CD4-positive, alpha-beta T cell (primary cell): ENCODE data around the gene TTLL6. TPM values are rescaled to one million over a fixed set of nuclear protein-coding genes. Genes with fewer than 3 reads are reported as not detected.

Experiments
- ATAC-seq: fragments of 200-7000 bp; cut with Tn5 transposase; one replicate; pipeline ENCODE4 v1.10.0; 2022; ENCODE audit warnings: mild to moderate bottlenecking; ENCODE audit not compliant: poor library complexity
- CTCF ChIA-PET: fragments of 350-600 bp; sonication (Branson Sonifier 250); formaldehyde crosslinking; loops from one replicate; lab custom pipeline; 2021; ENCODE audit warnings: antibody characterized with exemption, inconsistent platforms; lab: Charles Lee
- POLR2A ChIA-PET: fragments of 350-600 bp; sonication (Branson Sonifier 250); formaldehyde crosslinking; loops from one replicate; lab custom pipeline; 2021; ENCODE audit warnings: antibody characterized with exemption, inconsistent platforms; lab: Charles Lee
- DNase-seq, 14 experiments: peaks; one replicate each; pipeline ENCODE4 v3.0.0-alpha.2; 2013 to 2020; ENCODE audit warnings: mixed read lengths in 2 of 14
- H3K27ac ChIP-seq, 2 donors: one replicate each; pipeline versions ENCODE4 v1.5.1 to v1.7.0; 2013; ENCODE audit warnings: low read length in 2 of 2, low read depth in 1 of 2, mild to moderate bottlenecking in 1 of 2
- H3K27me3 ChIP-seq, 2 experiments: 1 replicate in 1 of 2; 2 replicates in 1 of 2; pipeline versions ENCODE4 v1.6.1 to v1.7.0; 2013; ENCODE audit warnings: low read length in 2 of 2, control low read depth in 1 of 2, mild to moderate bottlenecking in 1 of 2, moderate library complexity in 1 of 2; ENCODE audit not compliant: insufficient read depth in 2 of 2, control insufficient read depth in 1 of 2
- H3K36me3 ChIP-seq: one replicate; pipeline ENCODE4 v1.6.1; 2013; ENCODE audit warnings: low read length, control low read depth; ENCODE audit not compliant: insufficient read depth
- H3K4me1 ChIP-seq: one replicate; pipeline ENCODE4 v1.6.1; 2013; ENCODE audit warnings: low read length, control low read depth; ENCODE audit not compliant: insufficient read depth
- H3K4me3 ChIP-seq: one replicate; pipeline ENCODE4 v1.5.1; 2013; ENCODE audit warnings: mild to moderate bottlenecking, low read length, moderate library complexity
- H3K9me3 ChIP-seq, 2 experiments: 1 replicate in 1 of 2; 2 replicates in 1 of 2; pipeline versions ENCODE4 v1.6.1 to v1.7.0; 2013; ENCODE audit warnings: low read length in 2 of 2, mild to moderate bottlenecking in 2 of 2, control low read depth in 1 of 2, moderate library complexity in 1 of 2; ENCODE audit not compliant: control insufficient read depth in 1 of 2, insufficient read depth in 1 of 2
- H3K27ac Mint-ChIP-seq: one replicate; pipeline ENCODE4 v1.8.0; 2020; ENCODE audit warnings: mixed read lengths
- H3K27me3 Mint-ChIP-seq: one replicate; pipeline ENCODE4 v1.8.0; 2021; ENCODE audit warnings: mixed read lengths
- H3K36me3 Mint-ChIP-seq: one replicate; pipeline ENCODE4 v1.8.0; 2021; ENCODE audit warnings: low read depth, mixed read lengths
- H3K4me1 Mint-ChIP-seq: one replicate; pipeline ENCODE4 v1.8.0; 2021; ENCODE audit warnings: low read depth, mixed read lengths
- H3K4me3 Mint-ChIP-seq: one replicate; pipeline ENCODE4 v1.8.0; 2020; ENCODE audit warnings: mild to moderate bottlenecking, mixed read lengths
- H3K9me3 Mint-ChIP-seq: one replicate; pipeline ENCODE4 v1.8.0; 2020; ENCODE audit warnings: mixed read lengths
- intact Hi-C, 2 experiments: fragments of 100-400 bp; cut with DNase I in 1 of 2; cut with micrococcal nuclease in 1 of 2; formaldehyde crosslinking; loops; one replicate each; pipeline versions ENCODE4 v1.15.1 to v1.9.0; 2023 to 2025; cut with DNase I, micrococcal nuclease
- total RNA-seq, 174 experiments: library from RNA in 2 of 174; stranded (reverse) in 2 of 174; gene quantifications; one replicate each; pipeline ENCODE4 v1.2.3 and lab custom pipeline; 2021 to 2026
- TF ChIP-seq, protein P1 (sequence below): fragments of 200-600 bp; IDR thresholded peaks from one replicate; pipeline ENCODE4 v1.8.0; 2022; ENCODE audit warnings: antibody characterized with exemption, mild to moderate bottlenecking

The TTLL6 gene
- total RNA-seq, 2 experiments from 2014 or later, result not detected

DNA sequence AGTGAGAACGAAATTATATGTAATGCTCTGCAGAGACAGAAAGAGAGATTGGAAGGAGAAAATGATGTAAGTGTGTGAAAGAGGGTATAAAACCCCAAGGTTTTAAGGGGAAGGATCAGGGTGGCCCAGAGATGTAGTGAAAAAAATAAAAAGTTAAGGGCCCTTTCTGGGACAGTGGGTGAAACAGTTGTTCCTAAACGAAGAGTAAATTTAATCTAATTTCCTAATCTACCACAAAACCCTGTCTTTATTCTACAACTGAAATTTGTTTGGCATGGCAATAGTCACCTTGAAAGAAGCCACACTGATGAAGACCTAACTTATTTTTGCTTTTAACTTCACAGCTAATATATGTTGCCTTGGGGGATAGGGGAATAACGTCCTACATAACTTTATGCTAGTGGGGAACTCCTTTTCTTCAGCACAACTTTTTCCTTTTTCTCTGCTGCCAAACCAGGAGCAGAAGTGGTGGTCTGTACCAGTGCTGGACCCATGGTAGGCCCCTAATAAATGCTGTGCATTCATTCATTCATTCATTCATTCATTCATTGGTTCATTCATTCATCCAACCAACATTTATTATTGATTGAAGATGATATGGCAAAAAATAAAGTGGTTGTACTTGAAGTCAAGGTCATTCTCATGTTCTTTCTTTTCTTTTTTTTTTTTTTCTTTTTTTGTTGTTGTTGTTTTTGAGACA, 39.2 kb upstream of the TTLL6 start:
- Histone ChIP-seq H3K27ac (no peak overlapping the region), H3K4me1 (no peaks in the 10 kb centered on the region), H3K27me3 (no peaks in the 10 kb centered on the region), H3K4me3 (no peak overlapping the region), H3K36me3 (peaks cover 72% of the 10 kb centered on the region), H3K9me3 (no peaks in the 10 kb centered on the region)
- Mint-ChIP-seq H3K27ac (no peak overlapping the region), H3K27me3 (no peaks in the 10 kb centered on the region), H3K4me1 (peaks cover 3% of the 10 kb centered on the region), H3K9me3 (no peaks in the 10 kb centered on the region), H3K36me3 (peaks cover 79% of the 10 kb centered on the region), H3K4me3 (no peak overlapping the region)
- intact Hi-C loops, result no loop called here
- TF ChIP-seq, protein P1, sequence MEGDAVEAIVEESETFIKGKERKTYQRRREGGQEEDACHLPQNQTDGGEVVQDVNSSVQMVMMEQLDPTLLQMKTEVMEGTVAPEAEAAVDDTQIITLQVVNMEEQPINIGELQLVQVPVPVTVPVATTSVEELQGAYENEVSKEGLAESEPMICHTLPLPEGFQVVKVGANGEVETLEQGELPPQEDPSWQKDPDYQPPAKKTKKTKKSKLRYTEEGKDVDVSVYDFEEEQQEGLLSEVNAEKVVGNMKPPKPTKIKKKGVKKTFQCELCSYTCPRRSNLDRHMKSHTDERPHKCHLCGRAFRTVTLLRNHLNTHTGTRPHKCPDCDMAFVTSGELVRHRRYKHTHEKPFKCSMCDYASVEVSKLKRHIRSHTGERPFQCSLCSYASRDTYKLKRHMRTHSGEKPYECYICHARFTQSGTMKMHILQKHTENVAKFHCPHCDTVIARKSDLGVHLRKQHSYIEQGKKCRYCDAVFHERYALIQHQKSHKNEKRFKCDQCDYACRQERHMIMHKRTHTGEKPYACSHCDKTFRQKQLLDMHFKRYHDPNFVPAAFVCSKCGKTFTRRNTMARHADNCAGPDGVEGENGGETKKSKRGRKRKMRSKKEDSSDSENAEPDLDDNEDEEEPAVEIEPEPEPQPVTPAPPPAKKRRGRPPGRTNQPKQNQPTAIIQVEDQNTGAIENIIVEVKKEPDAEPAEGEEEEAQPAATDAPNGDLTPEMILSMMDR, result no peak
- ChIA-PET CTCF (no interaction called here), POLR2A (no interaction called here)
- ATAC-seq, result no peak
- no peak for DNase-seq

DNA sequence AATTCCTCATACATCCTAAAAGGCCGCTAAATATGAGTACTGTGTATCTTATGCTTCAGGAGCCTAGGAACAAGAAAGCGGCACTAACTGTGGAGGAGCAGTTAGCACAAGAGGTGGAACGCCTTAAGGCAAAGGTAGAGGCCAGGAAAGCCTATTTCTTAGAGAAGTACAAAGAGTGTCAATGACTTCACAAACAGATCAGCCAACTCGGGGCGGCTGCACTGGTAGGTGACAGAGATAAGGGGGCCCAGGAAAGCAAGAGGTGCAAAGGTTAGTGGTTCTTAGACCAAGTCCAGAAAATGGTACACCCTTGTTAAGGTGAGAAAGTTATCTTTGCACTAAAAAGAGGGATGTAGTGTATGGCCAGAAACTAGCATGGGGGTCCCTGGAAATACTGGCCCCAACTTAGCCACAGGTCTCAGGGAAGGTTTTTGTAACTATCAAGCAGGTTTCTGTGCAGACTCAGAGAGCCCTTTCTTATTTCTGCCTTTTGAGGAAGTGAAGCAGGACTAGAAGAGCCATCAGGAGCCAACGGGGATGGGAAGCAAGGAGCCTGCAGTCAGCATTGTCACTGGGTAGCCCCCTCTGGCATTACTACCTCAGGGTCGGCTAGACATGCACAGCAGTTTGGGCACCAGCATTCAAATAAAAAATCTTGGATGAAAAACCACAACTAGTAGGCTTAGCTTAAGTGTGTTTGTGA, 37.9 kb upstream of the TTLL6 start:
- intact Hi-C loops, result no loop called here
- Histone ChIP-seq H3K9me3 (no peaks in the 10 kb centered on the region), H3K27ac (no peak overlapping the region), H3K27me3 (no peaks in the 10 kb centered on the region), H3K36me3 (peaks cover 69% of the 10 kb centered on the region), H3K4me3 (no peak overlapping the region), H3K4me1 (peaks cover 3% of the 10 kb centered on the region)
- ChIA-PET POLR2A (no interaction called here), CTCF (no interaction called here)
- Mint-ChIP-seq H3K27me3 (no peaks in the 10 kb centered on the region), H3K4me3 (no peak overlapping the region), H3K9me3 (no peaks in the 10 kb centered on the region), H3K4me1 (peaks cover 10% of the 10 kb centered on the region), H3K36me3 (peaks cover 76% of the 10 kb centered on the region), H3K27ac (no peak overlapping the region)
- DNase-seq, result no peak
- TF ChIP-seq, protein P1, result no peak
- ATAC-seq, result no peak

- H3K9me3 Mint-ChIP-seq, result no peaks in the 10 kb centered on the region
Measured at GRCh38 chr17:48850792-48851323, 33.8 kb upstream of the TTLL6 start.

More at GRCh38 chr17:48850792-48851323, 33.8 kb upstream of the TTLL6 start:
- Histone ChIP-seq H3K27me3 (no peaks in the 10 kb centered on the region), H3K4me3 (no peak overlapping the region), H3K27ac (no peak overlapping the region), H3K36me3 (peaks cover 84% of the 10 kb centered on the region), H3K9me3 (no peaks in the 10 kb centered on the region), H3K4me1 (peaks cover 3% of the 10 kb centered on the region)
- CTCF ChIA-PET, result interaction anchor here (2.3 kb wide), 1 partner anchor 28 kb away, joined by 10 read pairs; no protein-coding TSS in a partner anchor
- TF ChIP-seq, protein P1, result no peak
- peaks cover 16% of the 10 kb centered on the region for H3K4me1 Mint-ChIP-seq
- POLR2A ChIA-PET, result interaction anchor here (1.0 to 2.2 kb wide), 2 partner anchors 10 to 38 kb away, joined by 3 to 9 read pairs; no protein-coding TSS in a partner anchor
- no peaks in the 10 kb centered on the region for H3K27me3 Mint-ChIP-seq
- peak; percentile 32 for ATAC-seq
- no peak overlapping the region for H3K4me3 Mint-ChIP-seq
- DNase-seq, result peak in 2 of 14 experiments; percentile 22 to 48
- intact Hi-C loops, result no loop called here
- no peak overlapping the region for H3K27ac Mint-ChIP-seq
- H3K36me3 Mint-ChIP-seq, result peaks cover 92% of the 10 kb centered on the region
